GM18511 (cell line): ENCODE results near the gene CELF2.

Experiments
- ATAC-seq: cut with Tn5 transposase; IDR thresholded peaks from one replicate; pipeline ENCODE4 v1.9.1; 2021; ENCODE audit warnings: mild to moderate bottlenecking, moderate library complexity; ENCODE audit not compliant: unreplicated experiment

Gene CELF2

DNA sequence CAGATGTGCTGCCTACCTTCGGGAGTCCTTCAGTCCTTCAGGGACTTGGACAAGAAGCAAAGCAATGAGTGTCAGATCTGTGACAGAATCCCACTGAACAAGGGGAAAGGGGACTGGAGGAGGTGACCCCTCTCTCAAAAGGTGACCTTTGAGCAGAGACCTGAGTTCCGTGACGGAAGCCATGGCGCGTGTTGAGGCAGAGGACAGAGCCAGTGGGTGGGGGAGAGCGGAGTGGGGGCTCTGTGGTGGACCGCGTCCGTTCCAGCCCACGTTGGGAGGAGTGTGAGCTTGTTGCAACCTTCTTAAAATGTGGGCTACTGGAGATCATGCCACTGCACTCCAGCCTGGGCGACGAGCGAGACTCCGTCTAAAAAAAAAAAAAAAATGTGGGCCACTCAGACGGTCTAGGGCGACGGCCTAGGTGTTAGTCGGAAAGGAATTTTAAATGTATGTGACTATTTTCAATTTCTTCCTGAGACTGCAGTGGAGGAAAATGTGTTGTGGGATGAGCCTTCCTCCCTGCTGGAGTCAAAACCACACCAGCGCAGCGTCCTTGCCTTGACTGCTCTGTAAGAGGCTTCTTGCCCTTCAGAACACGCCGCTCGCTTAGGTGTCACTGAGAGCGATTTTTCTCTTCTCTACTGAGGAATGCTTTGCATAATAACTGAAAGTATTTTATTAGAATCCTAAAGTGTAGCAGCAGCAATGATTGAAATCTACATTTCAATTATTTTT, 272.7 kb downstream of the CELF2 start:
- ATAC-seq: no peak

DNA sequence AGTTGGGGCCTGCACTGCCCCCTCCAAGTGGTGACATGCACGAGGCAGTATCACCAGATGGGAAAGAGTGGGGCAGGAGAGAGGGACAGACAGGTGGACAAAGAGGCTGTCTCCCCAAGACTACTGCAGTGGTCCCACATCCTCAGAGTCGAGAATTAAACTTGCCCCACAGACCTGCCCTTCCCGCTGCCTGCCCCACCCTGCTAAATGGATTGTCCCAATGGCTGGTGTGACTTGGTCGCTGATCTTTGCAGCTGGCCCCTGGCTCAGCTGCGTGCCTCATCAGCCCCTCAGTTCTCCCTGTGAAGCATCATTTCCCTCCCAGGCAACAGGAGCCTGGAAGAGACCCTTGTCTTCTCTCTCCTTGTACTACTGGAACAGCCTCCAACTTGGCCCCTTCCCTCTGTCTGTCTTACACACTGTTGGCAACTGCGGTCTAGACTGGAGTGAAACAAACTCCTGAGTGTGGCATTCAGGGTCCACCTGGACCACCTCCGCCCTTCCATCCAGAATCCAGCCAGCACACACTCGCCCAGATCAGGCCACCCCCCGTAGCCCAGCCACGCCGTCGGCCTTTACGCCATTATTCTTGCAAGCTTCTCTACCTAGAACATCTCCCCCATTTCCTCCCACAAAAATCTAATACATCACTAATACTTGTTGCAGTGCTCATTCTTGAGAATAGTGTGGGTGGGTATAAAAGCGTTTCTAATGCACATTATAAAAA, 275.1 kb downstream of the CELF2 start:
- ATAC-seq: no peak

DNA sequence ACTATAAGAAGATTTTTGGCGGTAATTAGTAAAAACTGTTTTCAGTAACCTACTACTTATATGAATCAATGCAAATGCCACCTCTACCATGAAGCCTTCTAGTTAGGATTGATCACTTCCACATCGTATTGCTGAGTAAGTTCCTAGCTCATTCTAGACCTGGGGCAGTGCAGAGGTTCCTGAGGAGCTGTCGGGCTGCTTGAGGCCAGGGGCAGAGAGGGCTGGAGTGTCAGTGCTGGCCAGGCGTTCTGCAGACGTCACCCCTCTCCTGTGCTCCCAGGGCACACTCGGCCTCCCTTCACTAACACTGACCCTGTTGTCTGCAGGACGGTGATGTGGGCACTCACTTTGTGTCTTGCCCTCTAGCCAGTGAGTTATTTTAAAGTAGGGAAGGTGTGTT, 275.7 kb downstream of the CELF2 start:
- no peak for ATAC-seq

DNA sequence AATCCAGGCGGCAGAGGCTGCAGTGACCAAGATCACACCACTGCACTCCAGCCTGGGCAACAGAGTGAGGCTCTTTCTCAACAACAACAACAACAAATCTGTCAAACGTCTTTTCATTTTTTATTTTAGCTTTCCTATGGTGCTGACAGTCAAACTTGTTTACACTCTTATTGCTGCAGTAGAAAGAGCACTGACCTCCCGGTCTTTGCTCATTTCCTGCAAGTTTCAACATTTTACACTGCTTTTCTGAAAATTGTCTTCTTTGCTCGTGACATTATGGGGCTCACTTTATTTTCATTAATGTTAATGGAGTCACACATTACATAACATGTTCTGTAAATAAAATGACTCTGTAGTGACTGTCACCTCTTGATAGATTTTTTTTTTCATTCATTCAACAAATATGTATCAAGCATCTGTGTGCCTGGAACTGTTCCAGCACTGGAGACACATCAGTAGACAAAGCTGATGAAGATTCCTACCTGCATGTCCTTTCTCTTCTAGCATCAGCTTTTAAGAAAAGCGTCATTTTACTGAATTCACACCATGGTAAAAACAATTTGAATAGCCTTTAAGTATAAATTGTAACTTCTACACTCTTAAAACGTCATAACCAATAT, 277.3 kb downstream of the CELF2 start:
- no peak for ATAC-seq

DNA sequence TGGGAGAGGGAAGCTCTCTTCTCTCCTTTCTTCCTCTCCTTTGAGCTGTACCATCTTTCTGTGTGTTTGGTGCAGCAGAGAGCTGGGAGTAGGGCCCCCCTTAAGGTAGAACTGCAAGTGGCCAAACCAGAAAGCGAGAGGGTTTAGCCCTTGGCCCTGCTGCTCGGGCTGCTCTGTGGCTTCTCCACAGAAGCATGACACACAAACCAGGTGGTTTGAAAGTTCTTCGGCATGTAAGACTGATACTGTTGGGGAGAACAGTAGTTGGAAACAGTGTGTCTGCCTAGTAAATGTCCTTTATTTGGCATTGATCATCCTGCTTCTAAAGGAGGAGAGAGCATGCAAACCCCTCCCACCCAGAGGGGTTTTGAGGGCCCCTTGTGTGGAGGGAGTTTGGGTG, 277.8 kb downstream of the CELF2 start:
- ATAC-seq: no peak

- no peak for ATAC-seq
Measured at GRCh38 chr10:11297136-11297535, 279.5 kb downstream of the CELF2 start.

- ATAC-seq: no peak
Measured at GRCh38 chr10:11298116-11298515, 280.4 kb downstream of the CELF2 start.

DNA sequence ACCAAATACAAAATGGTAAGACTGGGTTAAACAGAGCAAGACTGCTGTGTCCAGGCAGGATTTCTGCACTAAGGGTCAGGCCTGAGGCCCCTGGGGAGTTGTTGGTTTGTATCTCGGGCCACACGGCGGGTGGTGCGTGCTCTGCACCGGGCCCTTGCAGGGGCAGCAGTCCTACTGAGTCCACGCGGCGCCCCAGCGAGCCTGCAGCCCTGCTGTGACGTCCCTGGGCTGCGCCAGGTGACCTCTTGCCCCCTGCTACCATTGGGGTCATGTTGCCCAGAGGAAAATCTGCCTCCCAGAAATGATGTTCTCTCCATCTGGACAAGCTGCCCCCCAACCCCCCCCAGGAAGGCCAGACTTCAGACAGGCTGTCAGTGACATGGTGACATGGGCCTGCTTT, 281.5 kb downstream of the CELF2 start:
- no peak for ATAC-seq

DNA sequence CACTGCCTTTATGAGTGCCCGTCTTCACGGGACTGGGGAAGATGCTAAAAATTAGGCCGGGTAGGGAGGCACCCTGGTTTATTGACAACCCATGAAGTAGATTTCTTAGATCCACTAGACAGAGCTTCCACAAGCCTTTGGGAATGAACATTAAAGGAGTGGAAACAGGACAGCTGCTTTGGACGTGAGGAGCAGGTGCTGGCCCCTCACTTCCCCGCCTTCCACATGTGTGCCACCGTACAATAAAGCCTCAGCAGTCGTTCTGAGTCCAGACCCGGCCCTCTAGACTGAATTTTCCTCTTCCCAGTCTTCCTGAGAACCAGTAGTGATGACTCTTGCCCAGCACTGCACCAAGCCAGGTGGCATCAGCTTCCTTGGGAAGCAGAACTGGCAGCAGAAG, 282.4 kb downstream of the CELF2 start:
- ATAC-seq: no peak

DNA sequence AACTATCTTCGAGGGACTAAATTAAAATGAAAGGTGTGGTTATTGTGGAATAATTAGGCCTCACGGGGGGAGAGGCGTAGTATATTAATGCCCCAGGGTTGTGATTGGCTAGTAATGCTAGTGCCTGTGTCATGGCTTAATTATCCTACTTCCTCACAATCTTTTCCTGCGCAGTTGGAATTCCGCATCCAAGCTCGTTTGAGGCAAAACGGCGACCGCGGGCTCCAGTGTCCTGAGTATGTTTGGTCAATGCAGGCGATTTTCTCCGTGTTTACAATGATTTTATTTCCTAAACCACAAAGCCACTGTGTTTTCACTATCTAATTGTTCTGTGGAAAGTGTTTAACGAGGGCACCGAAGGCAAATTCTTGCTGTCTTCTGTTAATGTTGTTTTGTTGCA, 282.9 kb downstream of the CELF2 start:
- ATAC-seq: no peak

GRCh38 chr10:11301571-11302111, 284.0 kb downstream of the CELF2 start:
- no peak for ATAC-seq

DNA sequence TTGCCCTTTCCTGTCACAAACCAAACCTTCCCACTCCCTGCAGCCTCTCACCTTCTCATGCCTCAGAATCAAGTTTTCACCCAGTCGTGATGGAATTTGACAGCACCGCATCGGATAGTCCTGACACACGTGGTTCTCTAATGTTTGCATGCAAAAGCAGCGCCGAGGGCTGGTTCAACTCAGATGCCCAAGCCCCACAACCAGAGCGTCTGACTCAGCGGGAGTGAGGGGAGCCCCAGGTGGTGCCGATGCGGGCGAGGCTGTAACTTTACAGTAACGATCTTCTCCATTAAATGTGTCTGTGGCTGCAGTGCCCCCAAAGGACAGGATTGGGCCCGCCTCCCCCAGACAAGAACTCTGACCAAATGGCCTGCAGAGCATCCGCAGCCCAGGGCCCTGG, 284.5 kb downstream of the CELF2 start:
- no peak for ATAC-seq

GRCh38 chr10:11303361-11304170, 285.9 kb downstream of the CELF2 start:
- ATAC-seq: no peak

- ATAC-seq: no peak
Measured at GRCh38 chr10:11304906-11305585, 287.4 kb downstream of the CELF2 start.

- ATAC-seq: no peak
Measured at GRCh38 chr10:11305825-11306593, 288.3 kb downstream of the CELF2 start.

DNA sequence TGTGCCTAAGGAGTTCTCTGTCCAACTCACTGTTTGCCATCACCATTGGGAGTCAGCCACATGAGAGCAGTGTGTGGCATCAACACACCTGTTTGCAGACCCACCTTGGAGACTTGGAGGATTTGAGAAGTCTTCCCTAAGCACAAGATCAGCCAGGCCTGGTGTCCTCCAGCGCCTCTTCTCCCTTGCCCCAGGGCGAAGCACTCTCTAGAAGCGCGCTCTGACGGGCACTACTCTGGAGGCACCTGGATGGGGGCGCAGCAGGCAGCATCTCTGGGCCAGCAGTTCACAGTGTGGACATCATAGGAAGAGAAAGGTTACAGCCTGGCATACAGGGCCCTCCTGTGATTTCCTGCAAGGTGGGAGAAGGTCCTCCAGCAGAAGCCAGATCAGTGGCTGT, 289.3 kb downstream of the CELF2 start:
- ATAC-seq: no peak

GRCh38 chr10:11307937-11308336, 290.3 kb downstream of the CELF2 start:
- ATAC-seq: no peak

GRCh38 chr10:11311027-11311426, 293.4 kb downstream of the CELF2 start:
- ATAC-seq: no peak

DNA sequence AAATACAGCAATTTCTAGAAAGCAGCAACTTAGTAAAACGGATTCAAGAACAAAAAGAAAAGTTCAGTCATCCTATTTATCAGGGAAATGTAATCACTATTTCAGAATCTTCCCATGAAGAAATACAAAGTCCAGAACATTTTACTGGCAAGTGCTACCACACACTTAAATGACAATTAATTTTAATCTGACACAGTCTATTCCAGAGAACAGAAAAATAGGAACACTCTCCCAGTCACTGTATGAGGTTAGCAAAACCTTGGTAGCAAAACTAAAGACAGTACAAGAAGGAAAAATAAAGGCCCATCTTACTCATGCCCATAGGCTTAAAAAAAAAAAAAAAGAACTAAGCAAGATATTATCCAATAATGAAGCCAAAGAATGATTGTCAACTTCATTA, 295.8 kb downstream of the CELF2 start:
- ATAC-seq: no peak
